ENCODE results near the gene SMARCAL1.

SMARCAL1 gene

DNA sequence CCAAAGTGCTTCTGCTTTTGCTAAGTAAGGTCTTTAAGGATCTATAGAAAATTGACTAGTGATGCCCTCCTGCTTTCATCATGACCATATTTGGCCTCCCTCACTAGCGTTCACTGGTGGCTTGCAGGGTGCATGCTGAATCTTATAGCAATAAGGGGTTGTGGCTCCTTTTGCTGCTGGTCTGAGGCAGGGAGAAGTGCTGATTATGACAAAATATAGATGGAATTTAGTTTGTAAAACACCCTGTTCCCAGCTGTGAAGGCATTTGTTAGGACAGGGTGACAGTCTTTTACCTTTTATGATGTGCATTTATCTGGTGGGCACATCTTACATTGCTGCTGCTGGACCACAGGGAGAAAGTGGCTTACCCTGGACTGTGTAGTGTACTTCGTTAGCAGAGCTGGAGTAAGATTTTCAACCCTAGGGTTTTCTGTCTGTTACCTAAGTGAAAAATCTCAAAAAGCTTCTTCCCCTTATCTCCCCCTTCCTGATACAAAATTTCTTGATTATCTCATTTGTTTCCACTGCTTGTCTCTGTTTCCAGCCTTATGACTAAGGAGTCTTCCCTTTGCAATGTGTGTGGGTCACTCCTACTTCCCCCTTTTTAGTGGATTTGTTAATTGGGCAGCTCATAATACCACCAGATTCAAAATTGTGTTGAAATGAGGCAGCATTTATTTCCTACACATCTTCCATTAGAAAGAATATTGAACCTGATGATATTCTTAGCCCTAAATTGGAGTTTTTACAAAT, 65.2 kb downstream of the SMARCAL1 start:
- DNase-seq = no peak

DNA sequence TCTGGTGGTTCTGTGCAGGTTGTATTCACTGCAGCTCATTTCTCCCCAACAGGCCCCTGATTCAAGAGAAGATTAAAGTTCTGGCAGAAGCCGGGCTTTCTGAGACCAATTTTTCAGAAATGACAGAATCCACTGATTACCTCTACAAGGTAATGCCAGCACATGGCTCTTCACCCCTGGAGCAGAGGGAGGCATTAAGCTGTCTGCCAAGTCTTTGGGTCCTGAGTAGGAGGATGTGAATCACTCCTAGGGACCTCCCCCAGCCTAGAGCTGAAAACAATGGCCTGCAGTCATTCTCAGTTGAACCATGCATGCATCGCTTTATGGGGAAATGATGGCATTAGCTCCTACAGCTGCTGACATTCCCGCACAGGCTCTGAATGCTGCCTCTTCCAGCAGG, 65.9 kb downstream of the SMARCAL1 start:
- no peak for DNase-seq

DNA sequence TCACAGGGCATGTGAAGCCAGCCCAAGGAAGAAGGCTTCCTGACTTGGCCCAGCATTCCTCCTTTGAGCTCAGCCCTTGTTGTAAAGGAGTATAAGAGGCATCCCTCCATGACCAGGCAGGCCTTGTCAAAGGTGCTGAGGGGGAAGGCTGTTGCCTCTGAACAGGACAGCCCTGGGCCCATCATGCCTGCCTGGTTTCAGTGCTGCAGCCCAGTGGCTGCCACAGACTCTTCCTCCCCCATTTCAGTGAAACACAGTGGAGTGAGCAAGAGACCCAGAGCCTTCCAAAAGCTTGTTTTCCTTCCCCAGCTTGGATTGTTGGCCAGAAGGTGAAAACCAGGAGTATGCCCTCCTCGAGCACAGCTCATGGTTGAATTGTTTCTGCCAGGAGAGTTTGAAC, 66.5 kb downstream of the SMARCAL1 start:
- DNase-seq = no peak

DNA sequence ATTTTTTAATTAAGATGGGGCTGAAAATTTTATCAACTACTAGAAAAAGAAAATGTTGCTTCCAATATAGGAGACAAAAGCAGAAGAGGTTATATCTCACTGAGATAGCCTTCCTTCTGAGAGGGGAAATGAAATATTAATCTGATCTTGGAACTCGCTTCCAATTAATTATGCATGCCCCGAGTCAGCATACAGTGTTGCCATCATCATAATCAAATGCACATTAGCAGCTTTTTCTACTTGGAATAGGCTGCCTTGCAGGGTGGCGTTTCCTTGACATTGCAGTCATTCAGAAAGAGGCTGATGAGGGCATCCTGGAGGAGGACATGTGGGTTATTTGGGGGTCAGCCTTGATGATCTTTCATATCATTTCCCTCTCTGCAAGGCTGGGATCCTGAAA, 67.9 kb downstream of the SMARCAL1 start:
- DNase-seq = no peak

DNA sequence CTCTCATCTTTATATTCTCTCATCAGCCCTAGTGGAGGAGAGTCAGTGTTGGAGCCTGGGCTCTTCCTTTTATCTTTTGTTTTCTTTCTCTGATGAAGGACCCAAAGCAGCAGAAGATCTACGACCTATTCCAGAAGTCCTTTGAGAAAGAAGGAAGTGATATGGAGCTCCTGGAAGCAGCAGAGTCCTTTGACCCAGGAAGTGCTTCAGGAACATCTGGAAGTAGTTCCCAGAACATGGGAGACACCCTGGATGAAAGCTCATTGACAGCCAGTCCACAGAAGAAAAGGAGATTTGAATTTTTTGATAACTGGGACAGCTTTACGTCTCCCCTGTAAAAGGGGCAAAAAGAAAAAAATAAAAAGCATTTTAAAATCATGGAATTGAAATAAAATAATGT, 70.4 kb downstream of the SMARCAL1 start:
- no peak for DNase-seq

DNA sequence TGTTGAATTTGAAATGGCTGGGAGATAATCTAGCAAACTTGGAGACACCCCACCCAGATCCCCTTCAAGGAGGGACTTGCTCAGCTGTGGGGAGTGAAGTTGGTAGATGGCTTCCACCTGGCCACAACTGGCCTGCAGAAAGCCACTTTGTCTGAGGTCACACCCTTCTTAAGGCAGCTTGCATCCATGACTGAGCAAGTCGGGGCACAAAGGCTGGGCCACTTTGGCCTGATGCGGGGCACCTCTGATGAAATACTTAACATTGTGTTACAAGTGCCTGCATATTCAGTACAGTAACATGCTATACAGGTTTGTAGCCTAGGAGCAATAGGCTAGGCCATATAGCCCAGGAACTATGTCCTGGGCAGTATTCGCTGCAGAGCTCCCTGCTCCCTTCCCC, 73.0 kb downstream of the SMARCAL1 start:
- DNase-seq = no peak

DNA sequence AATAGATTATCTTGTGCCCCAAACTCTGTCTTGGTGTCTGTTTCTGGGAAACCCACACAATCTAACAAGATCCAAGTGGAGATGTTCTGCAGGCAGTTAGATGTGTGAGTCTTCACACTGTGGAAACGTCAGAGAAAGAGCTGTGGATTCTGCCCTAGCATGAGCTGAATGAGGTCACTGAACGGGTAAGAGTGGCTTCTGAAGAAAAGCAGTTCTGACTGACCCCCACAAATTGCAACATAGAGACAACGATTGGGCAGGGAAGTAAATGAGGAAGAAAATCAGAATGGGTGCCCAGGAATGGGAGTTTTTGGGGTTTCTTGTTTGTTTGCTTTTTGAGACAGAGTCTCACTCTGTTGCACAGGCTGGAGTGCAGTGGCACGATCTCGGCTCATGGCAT, 73.5 kb downstream of the SMARCAL1 start:
- DNase-seq = no peak

DNA sequence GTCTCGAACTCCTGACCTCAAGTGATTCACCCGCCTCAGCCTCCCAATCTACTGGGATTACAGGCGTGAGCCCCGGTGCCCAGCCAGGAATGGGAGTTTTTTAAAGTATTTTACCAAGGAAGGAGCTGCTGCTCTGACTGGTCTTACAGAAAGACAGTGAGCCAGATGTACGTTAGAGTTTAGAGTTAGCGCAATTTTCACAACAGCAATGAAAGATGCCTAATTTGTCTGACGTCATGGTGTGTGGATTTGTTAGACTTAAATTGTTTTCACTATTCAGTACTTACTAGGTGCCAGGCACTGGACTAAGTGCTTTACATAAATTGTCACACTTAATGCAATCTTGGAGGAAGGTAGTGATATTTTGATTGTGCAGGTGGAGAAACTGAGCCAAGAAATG, 74.0 kb downstream of the SMARCAL1 start:
- no peak for DNase-seq

DNA sequence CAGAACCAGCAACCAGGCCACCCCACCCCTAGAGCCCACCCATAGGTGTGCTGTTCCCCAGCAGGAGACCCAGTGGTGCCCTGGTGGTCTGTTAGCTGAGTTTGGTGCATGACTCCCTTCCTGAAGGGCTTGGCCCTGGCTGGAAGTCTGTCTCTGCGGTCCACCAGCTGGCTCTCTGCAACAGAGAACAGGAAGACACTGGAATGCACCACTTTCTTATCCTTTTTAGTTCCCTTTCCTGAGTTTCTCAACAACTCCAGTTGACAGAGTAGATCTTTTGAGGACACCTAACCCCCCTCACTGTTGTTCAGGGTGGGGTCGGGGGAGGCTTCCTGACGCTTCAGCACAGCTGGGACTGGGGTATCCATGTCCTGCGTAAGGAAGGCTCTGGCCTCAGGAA, 74.4 kb downstream of the SMARCAL1 start:
- no peak for DNase-seq

DNA sequence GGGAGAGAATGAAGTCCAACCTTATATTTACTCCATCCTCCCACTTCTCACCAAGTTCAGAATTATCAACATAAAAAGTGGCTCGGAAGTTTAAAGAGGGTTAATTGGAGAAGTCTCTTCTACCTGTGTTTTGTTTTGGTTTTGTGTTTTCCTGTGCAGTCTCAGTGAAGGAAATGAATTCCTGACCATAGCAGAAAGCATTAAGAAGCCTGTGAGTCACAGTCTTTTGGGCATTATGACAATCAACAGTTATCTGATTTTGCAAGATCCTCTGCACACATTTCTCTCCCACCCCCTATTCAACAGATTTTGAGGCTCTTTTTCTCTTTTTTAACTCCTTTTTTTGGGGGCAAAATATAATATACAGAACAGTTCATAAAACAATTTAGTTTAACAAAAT, 77.8 kb downstream of the SMARCAL1 start:
- DNase-seq = no peak

DNA sequence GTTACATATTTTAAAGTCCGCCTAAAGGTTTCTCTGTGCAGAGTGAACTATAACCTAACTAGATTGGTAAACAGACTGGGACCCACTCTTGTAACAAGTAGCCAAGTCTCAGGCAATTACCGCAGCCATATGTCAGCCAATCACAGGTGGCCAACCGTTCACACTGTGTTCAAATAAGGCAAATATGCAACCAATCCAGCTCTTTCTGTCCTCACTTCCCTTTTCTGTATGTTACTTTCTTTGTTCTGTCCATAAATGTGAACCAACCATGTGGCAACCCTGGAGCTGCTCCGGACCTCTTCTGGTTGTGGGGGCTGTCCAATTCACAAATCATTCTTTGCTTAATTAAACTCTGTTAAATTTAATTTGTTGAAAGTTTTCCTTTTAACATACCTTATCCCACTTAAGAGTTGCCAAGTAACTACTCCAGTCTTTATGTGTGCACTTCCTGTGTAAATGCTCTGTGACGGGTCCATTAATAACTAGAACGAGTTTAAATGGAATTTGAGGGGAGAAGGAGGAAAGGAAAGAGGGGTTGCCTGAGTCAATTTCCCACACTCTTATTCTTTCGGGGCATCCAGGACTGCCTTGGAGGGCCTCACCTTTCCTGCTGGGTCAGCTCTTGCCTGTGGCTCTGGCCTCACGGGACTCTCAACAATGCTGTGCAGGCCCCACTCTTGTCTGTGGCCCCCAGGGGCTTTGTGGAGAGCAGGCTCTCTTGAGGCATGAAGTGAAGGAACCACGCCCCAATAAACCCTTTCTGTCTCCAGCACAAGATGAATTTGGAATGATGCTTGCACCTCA, 79.7 kb downstream of the SMARCAL1 start:
- no peak for DNase-seq

DNA sequence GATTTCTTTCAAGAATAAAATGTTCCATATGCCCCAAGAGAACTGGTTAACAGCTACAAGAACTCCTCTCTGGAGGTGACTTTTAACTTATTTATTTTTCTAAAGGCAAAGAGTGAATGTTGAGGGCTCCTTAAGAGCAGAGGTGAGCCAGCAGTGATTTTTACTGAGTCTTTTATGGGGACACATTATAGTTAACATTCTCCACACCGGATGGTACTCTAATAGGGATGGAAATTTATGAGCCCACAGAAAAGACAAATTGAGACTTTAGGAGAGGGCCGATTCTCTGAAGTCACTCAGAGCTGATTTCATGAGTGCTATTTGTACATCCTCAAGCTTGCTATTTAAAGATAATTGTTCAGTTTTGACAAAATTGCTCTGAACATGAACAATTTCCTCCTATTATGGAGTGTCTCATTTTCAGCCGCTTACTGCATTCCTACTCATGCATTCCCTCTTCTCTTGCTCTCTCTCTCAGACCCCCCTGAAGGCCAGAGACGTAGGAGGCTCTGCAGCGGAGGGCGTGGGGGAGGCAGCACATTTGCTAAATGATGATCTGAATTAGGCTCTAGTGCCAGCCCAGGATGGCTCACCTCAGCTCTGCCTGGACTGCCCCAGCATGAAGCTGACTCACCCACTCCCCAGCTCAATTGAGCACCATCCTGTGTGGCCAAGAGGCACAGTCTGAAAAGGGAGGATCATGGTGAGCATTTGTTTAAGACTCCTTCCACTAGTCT, 80.5 kb downstream of the SMARCAL1 start:
- no peak for DNase-seq

DNA sequence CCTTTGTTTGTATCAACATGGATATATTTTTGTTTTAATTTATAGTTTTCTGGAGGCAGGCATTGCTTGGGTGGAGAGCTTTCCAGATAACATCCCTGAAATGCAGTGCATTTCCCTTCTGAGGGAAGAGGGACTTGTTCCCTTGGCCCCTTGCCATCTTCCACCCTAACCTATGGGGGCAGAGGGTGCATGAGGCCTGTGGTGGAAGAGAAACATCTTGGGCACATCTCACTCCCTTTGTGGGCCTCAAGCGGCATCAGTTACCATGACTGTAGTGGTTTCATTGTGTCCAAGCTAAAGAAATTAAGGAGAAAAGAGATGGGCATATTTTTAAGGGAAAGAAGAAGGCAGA, 81.0 kb downstream of the SMARCAL1 start:
- no peak for DNase-seq

DNA sequence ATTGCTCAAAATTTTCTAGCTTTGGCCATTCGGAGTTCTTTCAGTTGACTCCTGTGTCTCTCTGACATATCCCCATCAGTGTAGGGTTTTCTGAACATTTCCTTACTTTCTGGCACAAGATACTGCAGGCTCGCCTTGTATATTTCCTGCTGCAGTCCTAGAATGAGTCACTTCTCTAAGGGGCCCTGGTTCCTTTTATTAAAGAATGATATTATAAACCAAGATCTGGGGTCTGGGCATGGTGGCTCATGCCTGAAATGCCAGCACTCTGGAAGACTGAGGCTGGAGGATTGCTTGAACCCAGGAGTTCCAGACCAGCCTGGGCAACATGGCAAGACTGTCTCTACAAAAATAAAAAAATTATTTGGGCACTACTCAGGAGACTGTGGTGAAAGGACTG, 83.4 kb downstream of the SMARCAL1 start:
- DNase-seq = no peak

DNA sequence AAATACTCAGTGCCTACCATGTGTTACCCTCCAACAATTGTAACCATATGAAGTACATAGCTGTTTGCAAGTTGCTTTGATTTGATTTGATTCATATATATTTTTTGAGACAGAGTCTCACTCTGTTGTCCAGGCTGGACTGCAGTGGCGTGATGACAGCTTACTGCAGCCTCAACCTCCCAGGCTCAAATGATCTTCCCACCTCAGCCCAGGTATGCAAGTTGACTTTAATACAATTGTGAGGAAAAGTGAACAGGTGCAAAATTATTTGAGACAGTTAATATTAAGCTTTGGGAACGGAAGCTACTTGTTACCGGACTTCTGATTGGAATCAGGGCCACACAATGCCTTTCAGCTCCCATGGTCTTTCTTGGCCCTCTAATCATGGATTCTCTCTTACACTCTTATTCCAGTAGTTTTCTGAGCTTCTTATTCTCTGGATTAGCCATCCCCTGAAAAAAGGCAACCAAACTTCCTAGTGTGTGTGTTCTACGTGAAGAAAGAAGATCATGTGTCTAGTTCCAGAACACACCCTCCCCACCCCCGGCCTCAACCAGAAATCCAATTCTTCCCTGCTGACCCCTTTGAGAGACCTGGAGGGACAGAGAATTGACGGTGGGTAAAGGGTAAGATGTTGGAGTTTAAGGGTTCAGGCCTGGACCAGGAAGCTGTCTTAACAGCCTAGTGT, 85.2 kb downstream of the SMARCAL1 start:
- no peak for DNase-seq

DNA sequence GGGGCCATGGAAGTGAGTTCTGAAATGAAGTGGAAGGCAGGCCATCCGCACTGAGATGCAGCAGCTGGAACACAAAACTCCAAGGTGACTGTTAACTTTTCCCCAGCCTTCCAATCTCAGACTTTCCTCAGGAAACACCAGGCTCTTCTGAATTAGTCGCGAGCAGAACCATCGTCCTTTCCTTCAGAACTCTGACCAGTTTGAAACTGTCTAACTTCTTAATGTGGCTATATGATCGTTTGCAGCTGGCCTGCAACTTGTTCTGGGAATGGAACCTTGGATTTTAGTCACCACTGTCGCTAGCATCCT, 85.7 kb downstream of the SMARCAL1 start:
- DNase-seq = no peak

DNA sequence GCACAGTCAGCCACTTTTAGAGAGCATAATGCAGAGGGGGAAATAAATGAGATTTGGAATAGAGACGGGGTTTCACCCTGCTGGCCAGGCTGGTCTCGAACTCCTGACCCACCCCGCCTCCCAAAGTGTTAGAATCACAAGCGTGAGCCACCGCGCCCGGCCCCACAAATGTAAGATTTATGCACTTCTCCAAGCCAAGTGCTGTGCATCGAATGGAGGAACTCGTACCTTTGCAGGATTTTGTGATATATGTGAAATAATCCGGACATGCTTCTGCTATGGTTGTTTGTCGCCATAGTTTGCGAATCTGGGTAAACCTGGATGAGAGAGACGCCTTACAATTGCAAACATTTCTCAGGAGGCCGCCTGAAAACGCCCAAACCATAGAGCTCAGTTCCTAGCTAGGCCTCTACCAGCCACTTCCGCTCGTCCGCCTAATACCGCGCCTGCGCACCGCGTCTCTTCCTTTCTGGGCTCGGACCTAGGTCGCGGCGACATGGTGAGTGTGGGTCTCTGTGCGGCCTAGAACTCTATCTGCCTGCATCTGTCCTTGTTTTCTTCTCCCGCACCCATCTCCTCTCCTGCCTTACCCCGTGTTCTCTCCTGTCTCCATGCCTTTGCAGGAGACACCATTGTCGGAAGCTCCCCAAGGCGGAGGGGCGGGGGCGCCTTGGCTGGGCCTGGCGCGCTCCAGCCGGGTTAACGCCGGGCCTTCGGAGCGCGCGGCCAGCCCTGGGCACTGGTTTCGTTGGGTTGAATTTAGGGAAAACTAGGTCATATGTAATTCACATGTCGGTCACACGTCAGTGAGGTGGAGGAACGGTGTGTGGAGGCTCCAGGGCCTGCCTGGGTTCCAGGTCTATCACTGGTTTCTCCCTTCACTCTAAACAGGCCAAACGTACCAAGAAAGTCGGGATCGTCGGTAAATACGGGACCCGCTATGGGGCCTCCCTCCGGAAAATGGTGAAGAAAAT, 86.4 kb downstream of the SMARCAL1 start, which contains the start of gene RPL37A:
RPL37A (plus strand) TSS at position 466 of the 974 bp plus-strand sequence; CDS start at position 497, 31 bp downstream.
- peak; percentile 88 for DNase-seq

DNA sequence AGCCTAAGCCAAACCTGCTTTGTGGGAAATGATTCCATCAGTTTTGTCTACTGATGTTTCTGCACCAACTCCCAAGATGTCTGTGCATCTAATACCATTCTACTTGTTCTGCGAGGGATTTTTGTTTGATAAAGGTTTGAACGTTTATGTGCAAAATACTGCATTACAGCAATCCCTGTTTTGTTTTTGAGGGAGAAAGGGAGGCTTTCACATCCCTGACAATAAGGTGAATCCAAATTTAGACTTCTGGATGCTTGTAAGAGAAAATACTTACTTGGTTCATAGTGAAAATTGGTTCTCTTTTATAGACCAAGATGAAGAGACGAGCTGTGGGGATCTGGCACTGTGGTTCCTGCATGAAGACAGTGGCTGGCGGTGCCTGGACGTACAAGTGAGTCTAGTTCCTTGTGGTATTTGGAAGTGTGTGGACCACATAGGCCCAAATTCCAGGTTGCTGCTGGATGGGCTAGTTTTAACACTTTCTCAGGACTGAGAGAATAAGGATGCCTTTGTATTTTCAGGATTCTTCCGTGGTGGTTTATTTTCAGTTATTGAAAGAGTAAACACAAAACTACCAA, 87.4 kb downstream of the SMARCAL1 start:
- DNase-seq = no peak

DNA sequence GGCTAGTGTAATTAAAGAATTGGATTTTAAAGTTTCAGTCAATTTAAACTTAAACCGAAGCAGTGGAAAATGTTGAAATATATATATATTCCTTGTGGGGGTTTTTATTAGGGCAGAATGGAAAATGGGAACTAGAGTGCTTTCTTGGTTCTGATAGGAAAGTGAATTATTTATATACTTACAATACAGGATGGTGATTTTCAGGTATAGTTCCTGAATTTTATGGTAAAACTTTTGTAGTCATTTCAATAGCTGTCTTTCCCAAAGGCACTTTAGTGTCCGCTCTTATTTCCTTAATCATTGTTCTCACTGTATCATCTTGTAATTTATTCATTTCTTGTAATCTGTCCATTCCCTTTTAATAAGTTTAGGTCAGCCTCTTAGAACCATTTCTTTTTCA, 88.3 kb downstream of the SMARCAL1 start:
- no peak for DNase-seq

DNA sequence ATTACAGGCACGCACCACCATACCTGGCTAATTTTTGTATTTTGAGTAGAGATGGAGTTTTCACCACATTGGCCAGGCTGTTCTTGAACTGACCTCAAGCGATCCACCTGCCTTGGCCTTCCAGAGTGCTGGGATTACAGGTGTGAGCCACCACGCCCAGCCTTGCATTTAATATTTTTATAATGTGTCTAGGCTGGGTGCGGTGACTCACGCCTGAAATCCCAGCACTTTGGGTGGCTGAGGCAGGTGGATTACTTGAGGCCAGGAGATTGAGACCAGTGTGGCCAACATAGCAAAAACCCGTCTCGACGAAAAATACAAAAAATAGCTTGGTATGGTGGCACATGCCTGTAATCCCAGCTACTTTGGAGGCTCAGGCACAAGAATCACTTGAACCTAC, 89.6 kb downstream of the SMARCAL1 start:
- no peak for DNase-seq

DNA sequence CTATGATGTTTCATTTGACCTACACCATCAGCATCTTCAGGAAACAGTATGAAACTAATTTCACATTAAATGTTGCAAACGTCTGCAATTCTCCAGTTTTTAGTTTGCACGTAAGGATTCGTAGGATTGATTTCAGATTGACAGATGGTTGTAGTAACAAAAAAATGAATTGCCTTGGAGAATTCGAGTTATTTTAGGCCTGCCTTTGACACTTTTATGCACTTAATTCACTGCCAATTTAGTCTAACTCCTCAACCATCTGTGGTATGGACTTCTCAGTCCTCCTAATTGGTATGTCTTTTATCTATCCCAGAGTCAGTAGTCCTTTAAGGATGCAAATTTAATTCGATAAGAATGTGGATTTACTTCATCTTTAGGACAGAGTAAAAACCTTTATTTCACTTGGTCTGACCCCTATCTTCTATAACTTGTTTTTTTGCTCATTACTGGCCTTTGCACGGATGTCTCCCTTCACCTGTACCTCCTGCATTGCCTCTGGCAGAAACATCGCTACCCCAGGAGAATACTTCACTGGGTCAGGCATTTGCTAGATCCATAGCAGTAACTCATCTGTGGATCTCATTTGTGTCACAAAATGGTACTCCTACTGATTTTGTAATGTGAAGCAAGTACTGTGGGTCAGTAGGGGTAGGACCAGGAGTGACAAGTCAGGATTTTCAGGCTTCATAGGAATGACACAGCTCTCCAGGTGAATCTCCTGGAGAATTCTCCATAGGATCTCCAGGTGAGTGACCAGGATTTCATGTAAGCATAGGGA, 90.3 kb downstream of the SMARCAL1 start:
- no peak for DNase-seq
